ENCODE data around the gene ZNF862.

DNA sequence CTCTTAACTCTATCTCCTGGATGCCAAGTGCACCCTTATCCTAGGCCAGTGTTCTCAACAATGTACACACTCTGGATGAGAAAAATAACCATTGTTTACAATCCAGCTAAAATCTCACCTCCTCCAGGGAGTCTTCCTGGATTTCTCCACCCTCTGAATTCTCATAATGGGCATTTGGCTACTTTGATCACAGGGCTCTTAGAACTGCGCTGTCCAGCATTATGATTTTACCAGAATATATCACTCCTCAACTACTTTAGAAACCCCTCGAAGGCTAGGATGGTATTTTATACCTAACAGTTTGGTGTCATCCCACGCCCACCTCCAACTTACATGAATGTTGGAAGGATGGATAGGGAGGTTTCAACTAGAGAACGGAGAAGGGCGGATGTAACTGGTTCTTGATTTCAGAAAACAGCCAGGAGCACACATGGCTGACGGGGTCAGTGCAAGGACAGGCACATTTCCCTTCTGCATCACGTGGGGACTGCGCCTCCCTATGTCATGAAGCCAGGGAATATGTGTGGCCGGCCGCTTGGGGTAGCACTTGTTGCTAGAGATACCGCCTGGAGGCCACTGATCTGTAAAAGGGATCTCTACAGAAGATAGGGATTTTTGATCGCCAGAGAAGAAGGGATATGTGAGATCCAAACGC lies 34.4 kb downstream of the ZNF862 start:
- TF ChIP-seq, protein P1, sequence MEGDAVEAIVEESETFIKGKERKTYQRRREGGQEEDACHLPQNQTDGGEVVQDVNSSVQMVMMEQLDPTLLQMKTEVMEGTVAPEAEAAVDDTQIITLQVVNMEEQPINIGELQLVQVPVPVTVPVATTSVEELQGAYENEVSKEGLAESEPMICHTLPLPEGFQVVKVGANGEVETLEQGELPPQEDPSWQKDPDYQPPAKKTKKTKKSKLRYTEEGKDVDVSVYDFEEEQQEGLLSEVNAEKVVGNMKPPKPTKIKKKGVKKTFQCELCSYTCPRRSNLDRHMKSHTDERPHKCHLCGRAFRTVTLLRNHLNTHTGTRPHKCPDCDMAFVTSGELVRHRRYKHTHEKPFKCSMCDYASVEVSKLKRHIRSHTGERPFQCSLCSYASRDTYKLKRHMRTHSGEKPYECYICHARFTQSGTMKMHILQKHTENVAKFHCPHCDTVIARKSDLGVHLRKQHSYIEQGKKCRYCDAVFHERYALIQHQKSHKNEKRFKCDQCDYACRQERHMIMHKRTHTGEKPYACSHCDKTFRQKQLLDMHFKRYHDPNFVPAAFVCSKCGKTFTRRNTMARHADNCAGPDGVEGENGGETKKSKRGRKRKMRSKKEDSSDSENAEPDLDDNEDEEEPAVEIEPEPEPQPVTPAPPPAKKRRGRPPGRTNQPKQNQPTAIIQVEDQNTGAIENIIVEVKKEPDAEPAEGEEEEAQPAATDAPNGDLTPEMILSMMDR (IDR thresholded peaks at IDR 0.05): no peak
- no peak for TF ChIP-seq POLR2A (IDR thresholded peaks at IDR 0.05)
- no peak for TF ChIP-seq EP300 (IDR thresholded peaks at IDR 0.05)
